Breast epithelium (tissue), 3 donors: Measurements from ENCODE around the gene CST6.

Experiments
- CTCF ChIP-seq, 3 donors: fragments of 450-650 bp; IDR thresholded peaks; one replicate each; pipeline ENCODE4 v1.5.1; 2016 to 2017; ENCODE audit warnings: antibody characterized with exemption in 3 of 3, mild to moderate bottlenecking in 3 of 3, moderate library complexity in 3 of 3
- POLR2A ChIP-seq: fragments of 450-650 bp; IDR thresholded peaks from one replicate; pipeline ENCODE4 v1.6.1; 2016; ENCODE audit warnings: antibody characterized with exemption, mild to moderate bottlenecking, moderate library complexity
- POLR2AphosphoS5 ChIP-seq, 3 donors: sonication (generic); formaldehyde crosslinking; IDR thresholded peaks; one replicate each; pipeline ENCODE4 v1.6.1; 2017; ENCODE audit warnings: antibody characterized with exemption in 3 of 3

DNA sequence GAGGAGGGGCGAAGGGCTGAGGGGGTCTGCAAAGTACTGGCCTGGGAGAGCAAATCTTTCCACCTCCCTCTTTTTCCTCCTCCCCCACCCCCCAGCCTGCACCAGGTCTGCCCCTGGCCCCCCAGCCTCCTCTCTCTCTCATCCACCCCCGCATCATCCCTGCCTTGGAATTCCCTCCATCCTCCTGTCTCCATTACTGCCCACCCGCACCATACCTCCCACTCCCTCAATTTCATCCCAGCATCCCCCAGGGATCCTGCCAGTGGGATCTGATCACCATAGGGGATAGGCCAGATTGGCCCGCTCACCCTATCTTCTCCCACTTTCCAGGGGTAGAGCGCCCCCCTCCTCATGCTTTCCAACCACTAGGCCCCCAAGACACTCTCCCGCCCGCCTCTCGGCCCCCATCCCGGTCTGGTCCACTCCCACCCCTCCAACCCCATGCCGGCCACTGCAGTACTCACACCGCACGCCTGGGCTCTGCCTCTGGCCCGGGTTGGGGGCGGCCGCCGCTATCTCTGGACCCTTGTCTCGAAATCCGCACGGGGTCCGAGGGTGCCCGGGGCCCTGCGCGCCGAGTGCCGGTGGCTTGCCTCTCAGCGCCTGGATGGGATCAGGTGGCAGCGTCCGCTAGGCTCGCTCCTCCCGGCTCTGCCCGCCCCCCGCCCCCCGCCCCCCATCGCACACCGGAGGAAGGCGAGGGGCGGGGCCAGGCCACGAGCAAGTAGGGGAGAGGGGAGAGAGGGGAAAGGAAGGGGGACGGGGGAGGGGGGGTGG, 36.9 kb downstream of the CST6 start, which contains the start of gene GAL3ST3:
- TF ChIP-seq POLR2A (no peak), CTCF (IDR thresholded peaks at IDR 0.05) (no peak), POLR2AphosphoS5 (IDR thresholded peaks at IDR 0.05) (no peak)
